Measurements from ENCODE around the gene PTPRH. TPM values are rescaled to one million over a fixed set of nuclear protein-coding genes. Genes with fewer than 3 reads are reported as not detected.
"Not testable (repeated sequence)": the region's sequence is repeated elsewhere in the genome, so short reads cannot be mapped to it uniquely, and the experiment has no call there.

Gene PTPRH
- total RNA-seq, 4 donors from 2014 or later = 0.54 to 4.0 (median 1.4) TPM

- no peak overlapping the region for H3K27ac ChIP-seq
- H3K27me3 ChIP-seq = peaks cover 100% of the 10 kb centered on the region
- TF ChIP-seq EP300 (IDR thresholded peaks at IDR 0.05) (no peak), CTCF (IDR thresholded peaks at IDR 0.05) (no peak)
- ATAC-seq = peak; percentile 70
- H3K4me3 ChIP-seq = peak overlapping the region in 1 of 2 donors; percentile 38
- no peaks in the 10 kb centered on the region for H3K36me3 ChIP-seq
- WGBS, 2 donors (ENCODE audit: low coverage in 1 of 2) = 0% methylated on average over 2 of the region's 37 CpGs; no CpG with 5 or more reads in 1 of the 2 donors
- no peaks in the 10 kb centered on the region for H3K9me3 ChIP-seq
- H3K4me1 ChIP-seq = peaks cover 0 to 21% (median 8%) of the 10 kb centered on the region in 3 donors
These were observed 35.4 kb downstream of the PTPRH start for GRCh38 chr19:55173714-55174409.

- Histone ChIP-seq H3K27ac (no peak overlapping the region), H3K4me3 (peak overlapping the region in 1 of 2 donors; percentile 38), H3K9me3 (no peaks in the 10 kb centered on the region), H3K27me3 (peaks cover 100% of the 10 kb centered on the region), H3K4me1 (peaks cover 0 to 18% (median 8%) of the 10 kb centered on the region in 3 donors), H3K36me3 (no peaks in the 10 kb centered on the region)
- peak; percentile 17 for ATAC-seq
- WGBS, 2 donors (ENCODE audit: low coverage in 1 of 2) = 0 to 7% methylated on average over 6 to 7 of the region's 32 CpGs
- TF ChIP-seq POLR2A (IDR thresholded peaks at IDR 0.05) = no peak
- TF ChIP-seq CTCF (IDR thresholded peaks at IDR 0.05) = no peak
- no peak for TF ChIP-seq POLR2AphosphoS5 (IDR thresholded peaks at IDR 0.05)
- TF ChIP-seq EP300 (IDR thresholded peaks at IDR 0.05) = no peak
These were observed 36.1 kb downstream of the PTPRH start for GRCh38 chr19:55173186-55173713.

GRCh38 chr19:55172741-55173140 is 36.6 kb downstream of the PTPRH start:
- Histone ChIP-seq H3K27me3 (peaks cover 100% of the 10 kb centered on the region), H3K27ac (no peak overlapping the region), H3K9me3 (no peaks in the 10 kb centered on the region), H3K4me3 (no peak overlapping the region), H3K36me3 (no peaks in the 10 kb centered on the region), H3K4me1 (peaks cover 0 to 18% (median 8%) of the 10 kb centered on the region in 3 donors)
- ATAC-seq = no peak
- whole genome bisulfite sequencing, 2 donors (ENCODE audit: low coverage in 1 of 2) = 2 to 19% methylated on average over 3 to 11 of the region's 12 CpGs
- TF ChIP-seq CTCF (IDR thresholded peaks at IDR 0.05) (no peak), POLR2AphosphoS5 (IDR thresholded peaks at IDR 0.05) (no peak), EP300 (IDR thresholded peaks at IDR 0.05) (no peak), POLR2A (IDR thresholded peaks at IDR 0.05) (no peak)

- not testable (repeated sequence) for H3K36me3 ChIP-seq, H3K9me3 ChIP-seq, H3K27ac ChIP-seq, H3K4me3 ChIP-seq, ATAC-seq
- peaks cover 100% of the 10 kb centered on the region for H3K27me3 ChIP-seq
- H3K4me1 ChIP-seq = peaks cover 0 to 18% (median 8%) of the 10 kb centered on the region in 3 donors
- 38 to 42% methylated on average over 4 to 8 of the region's 9 CpGs for WGBS, 2 donors (ENCODE audit: low coverage in 1 of 2)
These were observed 37.0 kb downstream of the PTPRH start for GRCh38 chr19:55172318-55172717.

- whole genome bisulfite sequencing, 2 donors (ENCODE audit: low coverage in 1 of 2) = 74 to 93% methylated on average over 5 of the region's 5 CpGs
- H3K4me1 ChIP-seq = peaks cover 0 to 27% (median 8%) of the 10 kb centered on the region in 3 donors
- no peaks in the 10 kb centered on the region for H3K9me3 ChIP-seq
- H3K27me3 ChIP-seq = peaks cover 100% of the 10 kb centered on the region
- TF ChIP-seq CTCF (IDR thresholded peaks at IDR 0.05) = no peak
- no peak for TF ChIP-seq POLR2AphosphoS5 (IDR thresholded peaks at IDR 0.05)
- no peak for TF ChIP-seq EP300 (IDR thresholded peaks at IDR 0.05)
- TF ChIP-seq POLR2A (IDR thresholded peaks at IDR 0.05) = no peak
- H3K27ac ChIP-seq = no peak overlapping the region
- H3K4me3 ChIP-seq = no peak overlapping the region
- ATAC-seq = no peak
- H3K36me3 ChIP-seq = no peaks in the 10 kb centered on the region
These were observed 37.9 kb downstream of the PTPRH start for GRCh38 chr19:55171440-55171839.

Measured in gastroesophageal sphincter (tissue), 4 donors.